Keratinocyte (primary cell): Measurements from ENCODE around the gene HK2. TPM values are rescaled to one million over a fixed set of nuclear protein-coding genes. Genes with fewer than 3 reads are reported as not detected.

Experiments
- DNase-seq: peaks from one replicate; pipeline ENCODE4 v3.0.0-alpha.2; 2011; ENCODE audit warnings: low read depth, missing footprints, low spot score
- FAIRE-seq: peaks from 2 replicates; lab custom pipeline; 2011; peaks lifted over from hg19 to GRCh38; lab: Jason Lieb, UNC
- H2AFZ ChIP-seq: 2 replicates; pipeline ENCODE4 v1.6.0; 2012; ENCODE audit warnings: low read length, control low read depth, inconsistent platforms; ENCODE audit not compliant: control insufficient read depth
- H3K27ac ChIP-seq: 2 replicates; pipeline ENCODE4 v1.5.1; 2011; ENCODE audit warnings: low read length; ENCODE audit not compliant: control insufficient read depth, insufficient read depth
- H3K27me3 ChIP-seq: 3 replicates; pipeline ENCODE4 v1.6.0; 2011; ENCODE audit warnings: low read length; ENCODE audit not compliant: control insufficient read depth, insufficient read depth; ENCODE audit errors: extremely low read depth
- H3K36me3 ChIP-seq, 2 experiments: 2 replicates in 1 of 2; 3 replicates in 1 of 2; pipeline ENCODE4 v1.5.1; 2011; ENCODE audit warnings: low read length in 2 of 2, mild to moderate bottlenecking in 1 of 2; ENCODE audit not compliant: control insufficient read depth in 2 of 2, insufficient read depth in 2 of 2; ENCODE audit errors: extremely low read depth in 1 of 2
- H3K4me1 ChIP-seq: 3 replicates; pipeline ENCODE4 v1.5.1; 2011; ENCODE audit warnings: low read length; ENCODE audit not compliant: control insufficient read depth, insufficient read depth; ENCODE audit errors: extremely low read depth
- H3K4me2 ChIP-seq: 3 replicates; pipeline ENCODE4 v1.6.0; 2011; ENCODE audit warnings: low read depth, low read length; ENCODE audit not compliant: control insufficient read depth, insufficient read depth; ENCODE audit errors: extremely low read depth
- H3K4me3 ChIP-seq, 3 experiments: fragments of 200-600 bp in 1 of 3; sonication (generic) in 1 of 3; 2 replicates in 2 of 3; 3 replicates in 1 of 3; pipeline ENCODE4 v1.5.1; 2011 to 2016; ENCODE audit warnings: low read length in 3 of 3, mild to moderate bottlenecking in 3 of 3, control low read depth in 2 of 3, inconsistent platforms in 1 of 3, low read depth in 1 of 3, mixed read lengths in 1 of 3, mixed run types in 1 of 3, moderate library complexity in 1 of 3; ENCODE audit not compliant: control insufficient read depth in 2 of 3, insufficient read depth in 2 of 3; ENCODE audit errors: extremely low read depth in 1 of 3
- H3K79me2 ChIP-seq: 2 replicates; pipeline ENCODE4 v1.6.0; 2012; ENCODE audit warnings: low read length; ENCODE audit not compliant: control insufficient read depth, insufficient read depth
- H3K9ac ChIP-seq: 3 replicates; pipeline ENCODE4 v1.6.0; 2011; ENCODE audit warnings: low read length; ENCODE audit not compliant: control insufficient read depth, insufficient read depth; ENCODE audit errors: extremely low read depth
- H3K9me1 ChIP-seq: 3 replicates; pipeline ENCODE4 v1.6.0; 2011; ENCODE audit warnings: low read length; ENCODE audit not compliant: control insufficient read depth, insufficient read depth; ENCODE audit errors: extremely low read depth
- H3K9me3 ChIP-seq: 2 replicates; pipeline ENCODE4 v1.5.1; 2012; ENCODE audit warnings: low read depth, low read length; ENCODE audit not compliant: control insufficient read depth
- H4K20me1 ChIP-seq: 3 replicates; pipeline ENCODE4 v1.6.0; 2011; ENCODE audit warnings: low read length; ENCODE audit not compliant: control insufficient read depth, insufficient read depth; ENCODE audit errors: extremely low read depth
- EZH2 ChIP-seq: IDR thresholded peaks from one replicate; pipeline ENCODE4 v1.6.1; 2012; ENCODE audit warnings: inconsistent platforms, mild to moderate bottlenecking, low read length, moderate library complexity
- dilution Hi-C: fragments of 300-500 bp; cut with MboI; formaldehyde crosslinking; loops from one replicate; pipeline ENCODE4 v1.7.0; 2020; ENCODE audit warnings: low sequenced_read_pairs; ENCODE audit not compliant: extremely low pct_ligation_motif_present
- polyA plus RNA-seq, 5 experiments: library from polyadenylated mRNA; depleted of rRNA in 3 of 5; stranded (reverse) in 3 of 5; stranded (forward) in 1 of 5; unstranded in 1 of 5; fragments of >200 nt; gene quantifications; 1 replicate in 1 of 5; 2 replicates in 3 of 5; 3 replicates in 1 of 5; pipeline versions ENCODE4 v1.2.1 to v1.2.3, GENCODE V29; 2011 to 2012; ENCODE audit warnings: missing spikeins in 2 of 5, low read depth in 1 of 5, low replicate concordance in 1 of 5
- TF ChIP-seq, protein P1 (sequence below), 3 experiments: IDR thresholded peaks in 1 of 3; conservative IDR thresholded peaks in 1 of 3; optimal IDR thresholded peaks in 1 of 3; 2 replicates in 2 of 3; 3 replicates in 1 of 3; pipeline versions ENCODE3 to v1.5.1; 2011; ENCODE audit warnings: low read length in 3 of 3, mild to moderate bottlenecking in 3 of 3, moderate library complexity in 2 of 3, control low read depth in 1 of 3, inconsistent platforms in 1 of 3; ENCODE audit not compliant: insufficient read depth in 2 of 3; ENCODE audit errors: extremely low read depth in 1 of 3

The HK2 gene
- polyA plus RNA-seq, 1 donor (not counting 4 experiments of a cell fraction or from before 2014, with no cell fraction given) = 27.1 TPM

DNA sequence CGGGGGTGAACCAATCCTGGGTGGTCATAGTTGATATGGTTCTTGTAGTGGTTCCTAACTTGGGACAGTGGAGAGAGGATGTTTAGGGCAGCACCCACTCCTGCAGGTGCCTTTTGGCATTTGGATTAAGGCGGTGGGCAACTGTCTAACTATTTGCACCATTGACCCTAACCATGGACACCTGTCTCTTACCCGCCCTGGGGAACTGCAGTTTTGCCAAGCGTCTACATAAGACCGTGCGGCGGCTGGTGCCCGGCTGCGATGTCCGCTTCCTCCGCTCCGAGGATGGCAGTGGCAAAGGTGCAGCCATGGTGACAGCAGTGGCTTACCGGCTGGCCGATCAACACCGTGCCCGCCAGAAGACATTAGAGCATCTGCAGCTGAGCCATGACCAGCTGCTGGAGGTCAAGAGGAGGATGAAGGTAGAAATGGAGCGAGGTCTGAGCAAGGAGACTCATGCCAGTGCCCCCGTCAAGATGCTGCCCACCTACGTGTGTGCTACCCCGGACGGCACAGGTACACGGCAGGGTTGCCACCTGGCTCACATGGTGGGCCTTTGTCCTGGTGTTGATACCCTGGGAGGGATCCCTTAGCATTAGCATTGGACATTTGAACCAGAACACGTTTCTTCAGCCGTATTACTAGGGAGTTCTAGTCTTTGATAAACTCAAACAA is 46.3 kb downstream of the HK2 start:
- Histone ChIP-seq H3K4me3 (no peak overlapping the region), H4K20me1 (no peaks in the 10 kb centered on the region), H3K4me1 (no peaks in the 10 kb centered on the region), H3K27ac (no peak overlapping the region), H3K9ac (no peak overlapping the region), H3K27me3 (no peaks in the 10 kb centered on the region), H2AFZ (no peak overlapping the region), H3K36me3 (peaks cover 46 to 57% of the 10 kb centered on the region in 2 experiments), H3K4me2 (no peak overlapping the region), H3K9me1 (no peaks in the 10 kb centered on the region), H3K9me3 (no peaks in the 10 kb centered on the region), H3K79me2 (no peaks in the 10 kb centered on the region)
- dilution Hi-C loops = no loop called here
- FAIRE-seq = no peak
- no peak for DNase-seq
- TF ChIP-seq, protein P1, sequence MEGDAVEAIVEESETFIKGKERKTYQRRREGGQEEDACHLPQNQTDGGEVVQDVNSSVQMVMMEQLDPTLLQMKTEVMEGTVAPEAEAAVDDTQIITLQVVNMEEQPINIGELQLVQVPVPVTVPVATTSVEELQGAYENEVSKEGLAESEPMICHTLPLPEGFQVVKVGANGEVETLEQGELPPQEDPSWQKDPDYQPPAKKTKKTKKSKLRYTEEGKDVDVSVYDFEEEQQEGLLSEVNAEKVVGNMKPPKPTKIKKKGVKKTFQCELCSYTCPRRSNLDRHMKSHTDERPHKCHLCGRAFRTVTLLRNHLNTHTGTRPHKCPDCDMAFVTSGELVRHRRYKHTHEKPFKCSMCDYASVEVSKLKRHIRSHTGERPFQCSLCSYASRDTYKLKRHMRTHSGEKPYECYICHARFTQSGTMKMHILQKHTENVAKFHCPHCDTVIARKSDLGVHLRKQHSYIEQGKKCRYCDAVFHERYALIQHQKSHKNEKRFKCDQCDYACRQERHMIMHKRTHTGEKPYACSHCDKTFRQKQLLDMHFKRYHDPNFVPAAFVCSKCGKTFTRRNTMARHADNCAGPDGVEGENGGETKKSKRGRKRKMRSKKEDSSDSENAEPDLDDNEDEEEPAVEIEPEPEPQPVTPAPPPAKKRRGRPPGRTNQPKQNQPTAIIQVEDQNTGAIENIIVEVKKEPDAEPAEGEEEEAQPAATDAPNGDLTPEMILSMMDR (optimal IDR thresholded peaks at IDR 0.05 in 1 of 3, IDR thresholded peaks at IDR 0.05 in 1 of 3, conservative IDR thresholded peaks at IDR 0.05 in 1 of 3; ENCODE audit: extremely low read depth in 1 of 3, insufficient read depth in 2 of 3, low read length in 3 of 3) = no peak
- TF ChIP-seq EZH2 = no peak

DNA sequence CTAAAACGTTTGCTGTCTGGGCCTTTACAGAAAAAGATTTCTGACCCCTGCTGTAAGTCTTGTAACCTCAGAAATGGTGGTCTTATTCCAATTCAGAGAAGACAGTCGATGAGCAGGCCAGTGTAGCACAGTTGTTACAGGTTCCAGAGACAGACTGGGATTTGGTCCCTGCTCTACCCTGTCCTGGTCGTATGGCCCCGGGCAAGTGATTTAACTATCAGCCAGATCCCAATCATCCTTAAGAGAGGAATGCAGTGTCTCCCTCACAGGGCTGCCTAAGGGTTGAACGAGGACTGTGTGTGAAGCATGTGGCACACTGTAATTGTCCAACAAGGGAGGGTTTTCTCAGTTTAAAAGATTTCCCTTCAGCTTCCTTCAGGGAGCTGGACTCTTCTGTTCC is 47.2 kb downstream of the HK2 start:
- TF ChIP-seq EZH2 = no peak
- TF ChIP-seq, protein P1 (optimal IDR thresholded peaks at IDR 0.05 in 1 of 3, IDR thresholded peaks at IDR 0.05 in 1 of 3, conservative IDR thresholded peaks at IDR 0.05 in 1 of 3; ENCODE audit: extremely low read depth in 1 of 3, insufficient read depth in 2 of 3, low read length in 3 of 3) = no peak
- Histone ChIP-seq H3K9me1 (no peaks in the 10 kb centered on the region), H3K9me3 (no peaks in the 10 kb centered on the region), H3K27ac (no peak overlapping the region), H2AFZ (no peak overlapping the region), H4K20me1 (no peaks in the 10 kb centered on the region), H3K27me3 (no peaks in the 10 kb centered on the region), H3K9ac (no peak overlapping the region), H3K4me2 (no peak overlapping the region), H3K79me2 (no peaks in the 10 kb centered on the region), H3K4me3 (no peak overlapping the region), H3K36me3 (peaks cover 48 to 64% of the 10 kb centered on the region in 2 experiments), H3K4me1 (no peaks in the 10 kb centered on the region)
- dilution Hi-C loops = no loop called here
- no peak for FAIRE-seq
- DNase-seq = no peak
